Esophagus muscularis mucosa (tissue), 3 donors: Measurements from ENCODE around the gene SCAMP2.

Experiments
- CTCF ChIP-seq, 3 experiments: fragments of 200-600 bp in 2 of 3; fragments of 450-650 bp in 1 of 3; sonication (generic) in 2 of 3; IDR thresholded peaks; one replicate each; pipeline ENCODE4 v1.5.1; 2017 to 2019; ENCODE audit warnings: antibody characterized with exemption in 3 of 3, mild to moderate bottlenecking in 2 of 3, moderate library complexity in 1 of 3
- POLR2A ChIP-seq: fragments of 450-650 bp; IDR thresholded peaks from one replicate; pipeline ENCODE4 v1.6.1; 2017; ENCODE audit warnings: antibody characterized with exemption, moderate library complexity, mild to moderate bottlenecking, low read depth
- POLR2AphosphoS5 ChIP-seq, 2 donors: sonication (generic); formaldehyde crosslinking; IDR thresholded peaks; one replicate each; pipeline ENCODE4 v1.6.1; 2017; ENCODE audit warnings: antibody characterized with exemption in 2 of 2

GRCh38 chr15:74857671-74858368 lies 15.3 kb downstream of the SCAMP2 start:
- TF ChIP-seq CTCF (IDR thresholded peaks at IDR 0.05) = no peak
- no peak for TF ChIP-seq POLR2A
- TF ChIP-seq POLR2AphosphoS5 (IDR thresholded peaks at IDR 0.05) = no peak
